Activated CD8-positive, alpha-beta memory T cell treated with anti-CD3 and anti-CD28 coated beads, Interleukin-2, amount 50 U/mL, for 24 hours (primary cell): ENCODE results near the gene PIM1.
"Not testable (repeated sequence)": the region's sequence is repeated elsewhere in the genome, so short reads cannot be mapped to it uniquely, and the experiment has no call there.

Source experiments
- DNase-seq: peaks from one replicate; pipeline ENCODE4 v3.0.0-alpha.2; 2020; ENCODE audit errors: extremely low read depth

The PIM1 gene

GRCh38 chr6:37171201-37171969 is 1.4 kb downstream of the PIM1 start:
- DNase-seq, result no peak

- peak; percentile 80 for DNase-seq
Measured at GRCh38 chr6:37171970-37172812, 2.2 kb downstream of the PIM1 start.

GRCh38 chr6:37172912-37173492 is 3.0 kb downstream of the PIM1 start:
- no peak for DNase-seq

- DNase-seq, result no peak
Measured at GRCh38 chr6:37173493-37174195, 3.7 kb downstream of the PIM1 start.

GRCh38 chr6:37174196-37174514 is 4.2 kb downstream of the PIM1 start:
- no peak for DNase-seq

GRCh38 chr6:37174515-37175331 is 4.8 kb downstream of the PIM1 start:
- DNase-seq, result no peak

- no peak for DNase-seq
Measured at GRCh38 chr6:37175332-37176267, 5.6 kb downstream of the PIM1 start.

- DNase-seq, result no peak
Measured at GRCh38 chr6:37176268-37177076, 6.5 kb downstream of the PIM1 start.

GRCh38 chr6:37177077-37177934 is 7.4 kb downstream of the PIM1 start:
- no peak for DNase-seq

- no peak for DNase-seq
Measured at GRCh38 chr6:37177935-37178517, 8.1 kb downstream of the PIM1 start.

- DNase-seq, result no peak
Measured at GRCh38 chr6:37180075-37180474, 10.1 kb downstream of the PIM1 start.

- DNase-seq, result not testable (repeated sequence)
Measured at GRCh38 chr6:37180610-37181009, 10.7 kb downstream of the PIM1 start.

GRCh38 chr6:37182736-37183590 is 13.0 kb downstream of the PIM1 start:
- DNase-seq, result no peak

- not testable (repeated sequence) for DNase-seq
Measured at GRCh38 chr6:37185949-37186720, 16.2 kb downstream of the PIM1 start.

- no peak for DNase-seq
Measured at GRCh38 chr6:37187321-37188022, 17.5 kb downstream of the PIM1 start.
